IMR-90 (cell line): ENCODE measurements around the gene ABHD17B.

Experiments
- CTCF ChIP-seq: conservative IDR thresholded peaks from 2 replicates; pipeline ENCODE4 v1.5.1; 2012; ENCODE audit warnings: mild to moderate bottlenecking, low read depth, low read length, improper control_type of control experiment
- ELK1 ChIP-seq: fragments of 150-350 bp; IDR thresholded peaks from 2 replicates; pipeline ENCODE4 v1.6.1; 2016; ENCODE audit warnings: low read depth, mild to moderate bottlenecking, low read length, moderate library complexity, borderline replicate concordance
- MAFK ChIP-seq: IDR thresholded peaks from 2 replicates; pipeline ENCODE4 v1.6.1; 2012; ENCODE audit warnings: low read depth, low read length, improper control_type of control experiment
- POLR2A ChIP-seq: IDR thresholded peaks from 2 replicates; pipeline ENCODE4 v1.6.1; 2012; ENCODE audit warnings: mild to moderate bottlenecking, low read depth, low read length
- RFX5 ChIP-seq: IDR thresholded peaks from 2 replicates; pipeline ENCODE4 v1.8.0; 2012; ENCODE audit warnings: low read depth, mild to moderate bottlenecking, low read length, moderate library complexity
- USF2 ChIP-seq: fragments of 150-350 bp; IDR thresholded peaks from 2 replicates; pipeline ENCODE4 v1.6.1; 2017; ENCODE audit warnings: mild to moderate bottlenecking, antibody characterized with exemption, low read length, low read depth

- TF ChIP-seq CTCF (no peak), MAFK (no peak), ELK1 (no peak), POLR2A (no peak), USF2 (no peak), RFX5 (no peak)
Observed at GRCh38 chr9:71910650-71911060, 338 bp downstream of the ABHD17B start.
